HepG2 (cell line): ENCODE results near the gene GRM1.

Source experiments
- CHD2 ChIP-seq: IDR thresholded peaks from 2 replicates; pipeline ENCODE4 v1.6.1; 2011; ENCODE audit warnings: low read depth, low read length, improper control_type of control experiment
- CREB3 ChIP-seq: sonication (generic); formaldehyde crosslinking; IDR thresholded peaks from 2 replicates; pipeline ENCODE4 v1.5.0; 2020; ENCODE audit warnings: missing genetic modification reagents
- KDM1A ChIP-seq: IDR thresholded peaks from 2 replicates; pipeline ENCODE4 v1.6.1; 2016; ENCODE audit warnings: missing compliant biosample characterization
- NFE2 ChIP-seq: sonication (generic); formaldehyde crosslinking; IDR thresholded peaks from 2 replicates; pipeline ENCODE4 v1.4.0; 2020; ENCODE audit warnings: missing genetic modification reagents
- NFKB2 ChIP-seq: sonication (generic); formaldehyde crosslinking; IDR thresholded peaks from 2 replicates; pipeline ENCODE4 v1.4.0; 2020; ENCODE audit warnings: missing genetic modification reagents, borderline replicate concordance
- ZNF724P ChIP-seq: sonication (generic); formaldehyde crosslinking; IDR thresholded peaks from 2 replicates; pipeline ENCODE4 v1.8.0; 2022; ENCODE audit warnings: missing genetic modification reagents, borderline replicate concordance
- ZXDC ChIP-seq: sonication (generic); formaldehyde crosslinking; IDR thresholded peaks from 2 replicates; pipeline ENCODE4 v1.5.0; 2020; ENCODE audit warnings: mild to moderate bottlenecking, missing genetic modification reagents

GRCh38 chr6:146153040-146153758 lies 124.3 kb downstream of the GRM1 start:
- no peak for TF ChIP-seq KDM1A (CRISPR knock-in tag)
- TF ChIP-seq NFE2 (CRISPR knock-in tag), result no peak
- no peak for TF ChIP-seq CHD2
- TF ChIP-seq NFKB2 (CRISPR knock-in tag), result no peak
- TF ChIP-seq ZXDC (CRISPR knock-in tag), result no peak
- no peak for TF ChIP-seq ZNF724P (CRISPR knock-in tag)
- no peak for TF ChIP-seq CREB3
